NCI-H2196 (cell line): ENCODE measurements around the gene UQCRC1.

Experiments used
- DNase-seq: peaks from one replicate; lab custom pipeline; 2025; ENCODE audit not compliant: unreplicated experiment; lab: John Stamatoyannopoulos, UW

The UQCRC1 gene

GRCh38 chr3:48633743-48634142 lies 24.3 kb upstream of the UQCRC1 start:
- no peak for DNase-seq

- no peak for DNase-seq
Measured at GRCh38 chr3:48633256-48633655, 23.8 kb upstream of the UQCRC1 start.

GRCh38 chr3:48631516-48632448 lies 22.3 kb upstream of the UQCRC1 start:
- DNase-seq: no peak

- no peak for DNase-seq
Measured at GRCh38 chr3:48630833-48631232, 21.4 kb upstream of the UQCRC1 start.

- DNase-seq: no peak
Measured at GRCh38 chr3:48630407-48630806, 21.0 kb upstream of the UQCRC1 start.

- DNase-seq: no peak
Measured at GRCh38 chr3:48629894-48630293, 20.4 kb upstream of the UQCRC1 start.

GRCh38 chr3:48628277-48629017 lies 19.0 kb upstream of the UQCRC1 start:
- DNase-seq: no peak

GRCh38 chr3:48625600-48625999 lies 16.2 kb upstream of the UQCRC1 start:
- no peak for DNase-seq

- no peak for DNase-seq
Measured at GRCh38 chr3:48624767-48625166, 15.3 kb upstream of the UQCRC1 start.

- peak; percentile 55 for DNase-seq
Measured at GRCh38 chr3:48623851-48624547, 14.6 kb upstream of the UQCRC1 start.

- no peak for DNase-seq
Measured at GRCh38 chr3:48621461-48621869, 12.0 kb upstream of the UQCRC1 start, which contains the start of gene TMEM89. Gene TMEM89 (minus strand): TSS chr3:48621769. CDS start chr3:48621756, 13 bp downstream.

GRCh38 chr3:48619541-48620524 lies 10.4 kb upstream of the UQCRC1 start:
- DNase-seq: no peak

- no peak for DNase-seq
Measured at GRCh38 chr3:48617559-48617958, 8.1 kb upstream of the UQCRC1 start.

- no peak for DNase-seq
Measured at GRCh38 chr3:48614044-48614443, 4.6 kb upstream of the UQCRC1 start.

- DNase-seq: no peak
Measured at GRCh38 chr3:48612309-48612708, 2.9 kb upstream of the UQCRC1 start.

- peak; percentile 3 for DNase-seq
Measured at GRCh38 chr3:48607519-48607918, 1.9 kb downstream of the UQCRC1 start.

GRCh38 chr3:48601622-48601994 lies 7.8 kb downstream of the UQCRC1 start:
- DNase-seq: no peak

- DNase-seq: no peak
Measured at GRCh38 chr3:48600711-48601621, 8.5 kb downstream of the UQCRC1 start.
